ENCODE results near the gene PEG3.

The PEG3 gene

DNA sequence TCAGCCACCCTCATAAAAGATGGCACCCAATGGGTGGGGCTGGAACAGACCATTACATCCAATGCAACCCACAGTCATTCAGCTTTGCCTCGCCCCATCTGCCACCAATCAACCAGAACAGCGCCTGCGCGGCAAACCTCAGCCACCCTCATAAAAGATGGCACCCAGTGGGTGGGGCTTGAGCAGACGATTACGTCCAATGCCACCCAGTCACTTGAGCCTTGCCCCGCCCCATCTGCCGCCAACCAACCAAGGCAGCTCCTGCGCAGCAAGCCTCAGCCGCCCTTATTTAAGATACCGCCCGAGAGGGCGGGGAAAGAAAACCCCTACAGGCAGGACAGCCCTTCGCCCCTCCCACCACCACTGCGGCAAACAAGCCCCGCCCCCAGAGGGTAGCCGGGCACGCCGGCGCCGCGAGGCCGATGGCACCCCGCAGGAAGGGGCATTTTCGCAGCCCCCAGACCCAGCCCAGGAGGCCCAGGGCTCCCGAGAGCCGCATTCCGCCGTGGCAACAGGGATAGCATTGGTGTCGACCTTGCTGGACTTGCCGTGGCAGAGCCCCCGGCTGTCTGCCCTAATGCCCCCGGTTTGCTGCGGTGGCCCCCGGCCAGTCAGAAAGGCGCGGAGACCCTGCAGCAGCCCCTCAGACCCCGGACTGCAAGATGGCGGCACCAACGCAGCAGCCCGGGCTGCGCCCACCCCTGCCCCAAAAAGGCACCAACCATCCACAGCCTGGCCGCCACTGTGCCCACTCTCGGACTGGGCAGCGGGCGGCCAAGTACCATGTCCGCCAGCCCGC is 675 bp downstream of the PEG3 start:
- in situ Hi-C loops (cut with MboI; ENCODE audit: low sequenced_read_pairs), result no loop called here

DNA sequence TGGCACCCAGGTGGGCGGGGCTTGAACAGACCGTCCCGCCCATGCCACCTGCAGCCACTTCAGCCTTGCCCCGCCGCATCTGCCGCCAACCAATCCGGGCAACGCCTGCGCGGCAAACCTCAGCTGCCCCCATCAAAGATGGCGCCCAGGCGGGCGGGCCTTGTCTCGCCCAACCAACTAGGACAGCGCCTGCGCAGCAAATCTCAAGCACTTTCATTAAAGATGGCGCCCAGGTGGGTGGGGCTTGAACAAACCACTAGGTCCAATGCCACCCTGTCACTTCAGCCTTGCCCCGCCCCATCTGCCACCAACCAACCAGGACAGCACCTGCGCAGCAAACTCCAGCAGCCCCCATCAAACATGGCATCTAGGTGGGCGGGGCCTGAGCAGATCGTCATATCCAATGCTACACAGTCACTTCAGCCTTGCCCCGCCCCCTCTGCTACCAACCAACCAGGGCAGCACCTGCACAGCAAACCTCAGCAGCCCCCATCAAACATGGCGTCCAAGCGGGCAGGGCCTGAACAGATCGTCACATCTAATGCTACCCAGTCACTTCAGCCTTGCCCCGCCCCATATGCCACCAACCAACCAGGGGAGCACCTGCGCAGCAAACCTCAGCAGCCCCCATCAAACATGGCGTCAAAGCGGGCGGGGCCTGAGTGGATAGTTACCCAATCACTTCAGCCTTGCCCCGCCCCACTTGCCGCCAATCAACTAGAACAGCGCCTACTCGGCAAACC is 1.4 kb downstream of the PEG3 start:
- in situ Hi-C loops (cut with MboI; ENCODE audit: low sequenced_read_pairs), result no loop called here

DNA sequence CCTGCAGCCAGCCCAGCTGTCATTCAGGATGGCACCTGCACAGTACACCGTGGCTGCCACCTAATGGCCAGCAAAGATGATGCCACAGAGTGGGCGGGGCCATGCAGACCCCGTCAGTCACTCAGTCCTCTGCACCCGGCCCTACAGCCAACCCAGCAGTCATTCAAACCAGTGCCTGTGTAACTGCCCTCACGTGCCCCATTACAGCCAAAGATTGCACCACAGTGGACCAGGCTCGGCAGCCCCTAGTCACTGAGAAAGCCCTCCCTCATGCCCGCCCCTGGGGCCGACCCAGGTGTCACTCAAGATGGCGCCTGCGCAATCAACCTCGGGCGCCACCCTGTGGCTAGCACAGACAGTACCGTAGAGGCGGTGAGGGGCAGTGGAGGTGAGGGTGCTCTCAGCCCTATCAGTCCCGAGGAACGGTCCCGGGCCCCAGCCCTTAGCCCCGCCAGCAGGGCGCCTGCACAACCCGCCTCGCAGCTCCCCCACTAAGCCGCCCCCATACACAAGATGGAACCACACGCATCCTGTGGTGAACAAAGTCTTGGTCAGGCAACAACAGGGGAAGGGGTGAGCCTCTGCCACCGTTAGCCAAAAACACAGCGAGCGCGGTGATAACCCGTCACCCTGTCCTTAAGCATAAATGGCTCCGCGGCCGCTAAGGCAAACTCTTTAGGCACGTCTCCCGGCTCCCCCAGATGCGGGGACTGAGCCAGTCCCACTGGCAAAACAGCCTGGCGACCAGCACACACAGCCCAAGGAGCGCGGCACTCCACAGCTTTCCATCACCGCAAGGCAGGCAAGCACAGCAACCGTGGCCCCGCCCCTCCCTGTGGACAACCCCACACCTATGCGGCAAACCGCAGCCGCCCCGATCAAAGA is 2.3 kb downstream of the PEG3 start:
- in situ Hi-C loops (cut with MboI; ENCODE audit: low sequenced_read_pairs), result no loop called here

DNA sequence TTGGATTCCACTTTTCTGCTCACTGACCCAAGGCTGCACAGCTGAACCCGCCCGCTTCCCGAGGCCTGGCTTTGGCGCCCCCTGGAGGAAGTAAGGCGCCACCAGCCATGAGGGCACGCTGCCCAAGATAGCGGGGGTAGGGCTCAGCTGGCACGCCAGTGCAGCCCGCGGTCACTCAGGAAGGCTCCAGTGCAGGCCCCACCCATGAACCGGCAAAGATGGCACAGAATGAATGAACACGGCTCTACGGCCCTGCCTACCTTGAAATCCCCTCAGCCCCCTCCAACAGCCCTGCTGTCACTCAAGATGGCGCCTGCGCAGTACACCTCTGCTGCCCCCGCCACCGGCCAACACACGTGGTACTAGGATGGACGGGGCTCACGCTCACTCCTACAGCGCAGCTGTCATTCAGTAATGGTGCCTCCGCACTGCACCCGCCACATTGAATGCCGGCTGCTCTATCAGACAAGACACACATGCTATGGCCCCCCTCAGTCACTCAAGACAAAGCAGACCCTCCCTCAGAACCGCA is 3.0 kb downstream of the PEG3 start:
- in situ Hi-C loops (cut with MboI; ENCODE audit: low sequenced_read_pairs), result no loop called here

DNA sequence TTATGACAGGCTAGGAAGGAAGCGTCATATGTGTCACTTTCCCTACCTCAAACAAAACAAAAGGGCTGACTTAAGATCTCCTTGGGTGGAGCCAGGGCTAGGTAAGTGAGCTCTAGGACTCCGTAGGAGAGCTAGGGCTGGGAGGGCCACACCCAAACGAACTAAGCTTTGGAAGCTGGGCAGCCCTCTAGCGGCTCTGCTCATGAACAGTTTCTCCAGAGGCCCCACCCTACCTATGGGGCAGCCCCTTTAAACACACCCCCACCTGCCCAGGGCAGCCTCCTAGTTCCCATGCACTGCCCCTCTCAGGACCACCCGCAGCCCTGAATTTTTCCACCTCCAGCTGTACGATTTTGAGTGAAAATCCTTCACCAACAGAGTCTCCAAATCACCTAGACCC is 3.5 kb downstream of the PEG3 start:
- in situ Hi-C loops (cut with MboI; ENCODE audit: low sequenced_read_pairs), result no loop called here

DNA sequence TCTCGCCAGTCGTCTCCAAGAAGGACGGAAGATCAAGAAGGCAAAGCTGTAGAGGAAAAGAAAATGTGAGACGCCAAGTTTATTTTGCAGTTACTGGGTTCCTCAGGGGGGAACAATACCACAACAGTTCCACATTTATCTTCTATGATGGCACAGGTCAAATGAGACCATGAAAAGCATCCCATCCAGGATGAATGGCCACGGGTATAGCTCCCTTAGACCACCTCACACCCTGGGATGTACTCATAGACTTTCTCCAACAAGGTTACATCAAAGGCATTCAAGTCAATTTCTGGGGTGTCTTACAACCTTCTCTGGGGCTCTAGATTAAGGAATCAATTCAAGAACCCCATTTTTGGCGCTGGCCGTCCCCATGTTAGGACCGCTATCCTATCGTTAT is 4.5 kb downstream of the PEG3 start:
- in situ Hi-C loops (cut with MboI; ENCODE audit: low sequenced_read_pairs), result no loop called here

DNA sequence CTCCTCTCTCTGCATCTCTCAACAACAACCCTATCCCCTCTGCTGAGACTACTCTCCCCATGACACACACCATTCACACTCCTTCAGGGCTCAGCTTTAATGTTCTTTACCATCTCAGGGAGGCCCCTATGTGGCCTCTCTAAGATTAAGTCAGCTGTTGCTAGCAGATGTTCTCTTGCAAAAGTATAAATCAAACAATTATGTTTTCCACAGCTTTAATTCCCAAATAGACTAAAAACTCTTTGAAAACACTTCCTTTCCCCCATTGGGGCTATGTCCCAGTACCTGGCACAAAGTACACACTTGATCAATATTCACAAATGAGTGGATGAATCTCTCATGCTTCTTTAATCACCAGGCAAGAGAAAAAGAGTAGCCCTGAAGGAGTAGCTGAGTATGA is 5.1 kb downstream of the PEG3 start:
- in situ Hi-C loops (cut with MboI; ENCODE audit: low sequenced_read_pairs), result no loop called here

DNA sequence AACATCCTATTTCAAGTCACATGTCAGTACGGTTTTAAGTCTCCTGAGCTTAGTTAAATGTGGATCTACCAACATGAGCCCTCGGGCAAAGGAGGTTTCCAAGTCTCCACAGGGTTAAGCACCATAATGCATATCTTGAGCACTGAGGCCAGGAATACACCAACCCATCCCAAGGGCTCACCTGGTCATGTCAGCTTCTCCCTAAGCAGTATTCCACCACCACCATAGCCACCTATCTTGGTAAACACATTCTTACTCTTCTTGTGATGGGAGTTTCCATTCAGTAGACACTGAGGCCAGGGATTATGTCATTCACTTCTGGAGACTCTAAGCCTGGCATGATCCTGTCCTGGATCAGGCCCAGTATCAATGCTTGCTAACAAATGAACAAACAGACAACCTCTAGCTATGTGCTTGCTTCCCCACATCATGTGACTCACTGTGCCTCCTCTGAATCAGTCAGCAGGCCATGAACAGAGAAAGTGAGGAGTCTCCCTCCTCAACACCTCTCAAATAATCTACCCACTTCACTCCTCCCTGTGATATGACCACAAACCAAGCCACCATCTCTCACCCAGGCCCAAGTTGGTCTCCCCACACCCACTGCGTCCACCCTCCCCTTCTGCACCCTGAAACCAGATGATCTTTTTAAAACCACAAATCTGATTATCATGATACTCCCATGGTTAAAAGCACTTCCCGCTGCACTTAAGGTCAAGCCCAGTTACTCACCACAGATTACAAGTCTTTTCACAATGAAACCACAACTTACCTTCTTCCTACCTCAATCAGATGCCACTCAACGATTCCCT is 5.8 kb downstream of the PEG3 start:
- in situ Hi-C loops (cut with MboI; ENCODE audit: low sequenced_read_pairs), result no loop called here

DNA sequence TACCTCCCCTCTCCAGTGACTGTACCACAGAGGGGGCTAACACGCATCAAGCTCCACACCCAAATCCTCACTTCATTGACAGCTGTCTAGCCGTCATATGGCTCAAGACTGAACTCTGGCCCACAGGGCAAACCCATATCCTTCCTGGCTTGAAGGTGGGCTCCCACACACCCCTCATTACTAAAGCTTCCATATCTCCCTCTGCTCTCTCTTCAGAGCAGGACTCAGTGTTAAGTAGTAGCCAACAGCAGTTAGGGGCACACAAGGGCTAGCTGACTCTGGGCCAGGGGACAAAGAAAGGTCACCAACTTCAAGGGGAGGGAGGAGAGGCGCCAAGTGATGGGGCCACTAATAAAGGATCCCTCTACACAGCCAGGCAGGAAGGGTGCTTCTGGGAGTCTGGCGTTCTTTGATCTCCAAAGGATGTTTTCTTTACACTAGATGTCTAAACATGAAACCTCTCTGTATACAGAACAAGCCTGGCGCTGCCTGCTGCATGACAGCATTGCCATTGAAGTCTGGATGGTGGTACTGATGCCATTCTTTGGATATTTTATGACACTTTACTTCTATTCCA is 8.1 kb downstream of the PEG3 start:
- in situ Hi-C loops (cut with MboI; ENCODE audit: low sequenced_read_pairs), result no loop called here

DNA sequence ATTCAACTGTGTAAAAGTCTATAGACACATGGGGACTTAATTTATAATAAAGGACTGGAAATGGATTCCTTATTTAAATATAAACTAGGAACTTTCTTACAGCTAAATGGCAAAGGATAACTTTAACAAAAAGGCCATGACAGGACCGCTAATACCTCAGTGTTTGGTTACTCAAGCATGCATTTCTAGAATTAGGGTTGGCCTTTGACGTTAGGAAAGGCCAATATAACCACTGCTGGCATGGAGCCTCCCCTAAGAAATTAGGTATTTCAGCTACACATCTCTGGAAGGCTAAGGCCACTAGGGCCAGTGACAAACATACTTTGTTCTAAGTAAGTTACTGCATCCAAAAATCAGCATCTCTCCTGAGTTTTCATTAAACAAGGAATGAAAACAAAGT is 9.3 kb downstream of the PEG3 start:
- in situ Hi-C loops (cut with MboI; ENCODE audit: low sequenced_read_pairs), result no loop called here

DNA sequence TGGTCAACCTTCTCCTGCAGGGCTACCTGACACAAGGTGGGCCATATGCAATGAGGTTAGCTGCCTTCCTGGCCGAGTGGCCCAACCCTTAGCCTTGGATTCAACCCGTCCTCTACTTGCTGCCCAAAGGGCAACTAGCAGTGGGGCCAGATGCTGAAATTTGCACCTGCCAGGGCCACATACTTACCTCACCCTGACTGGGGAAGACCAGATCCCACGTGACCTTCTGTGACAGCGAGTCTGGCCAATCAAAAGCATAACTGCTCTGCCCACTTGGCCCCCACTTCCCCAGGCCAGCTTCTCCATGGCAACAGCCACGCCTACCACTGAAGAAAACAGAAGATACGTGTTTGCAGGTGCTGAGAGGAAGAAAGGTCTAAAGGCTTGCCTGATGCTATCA is 10.9 kb downstream of the PEG3 start:
- in situ Hi-C loops (cut with MboI; ENCODE audit: low sequenced_read_pairs), result no loop called here

DNA sequence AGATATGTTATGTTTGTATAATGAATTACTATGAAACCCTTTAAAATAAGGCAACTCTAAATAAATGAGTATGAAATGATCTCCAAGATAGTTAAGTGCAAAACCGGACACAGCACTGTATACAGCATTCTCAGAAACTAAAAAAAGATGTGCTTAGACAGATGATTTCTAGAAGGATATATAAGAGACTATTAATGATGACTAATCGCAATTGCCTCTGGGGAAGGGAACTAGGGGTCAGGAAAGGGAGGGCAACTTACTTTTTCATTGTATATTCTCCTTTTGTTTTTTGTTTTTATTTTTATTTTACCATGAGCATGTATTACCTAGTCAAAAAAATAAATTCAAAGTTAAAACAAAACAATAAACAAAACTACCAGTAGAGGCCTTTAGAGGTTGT is 12.8 kb downstream of the PEG3 start:
- in situ Hi-C loops (cut with MboI; ENCODE audit: low sequenced_read_pairs), result no loop called here

DNA sequence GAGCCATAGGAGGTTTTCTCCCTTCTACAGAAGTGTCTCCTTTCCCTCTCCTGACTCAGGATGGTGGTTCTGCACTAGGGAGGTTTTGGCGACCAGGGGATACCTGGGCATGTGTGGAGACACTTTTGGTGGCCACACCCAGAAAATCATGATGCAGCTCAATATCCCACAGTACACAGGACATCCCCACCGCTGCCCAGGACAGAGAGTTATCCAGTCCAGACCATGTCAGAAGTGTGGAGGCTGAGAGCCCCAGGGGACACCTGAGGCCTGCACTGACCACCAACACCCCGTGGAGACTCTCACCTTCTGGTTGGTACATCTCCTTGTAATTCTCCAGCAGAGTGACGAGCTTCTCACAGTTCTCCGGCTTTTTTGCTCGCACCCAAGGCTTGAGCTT is 16.6 kb downstream of the PEG3 start:
- in situ Hi-C loops (cut with MboI; ENCODE audit: low sequenced_read_pairs), result no loop called here

DNA sequence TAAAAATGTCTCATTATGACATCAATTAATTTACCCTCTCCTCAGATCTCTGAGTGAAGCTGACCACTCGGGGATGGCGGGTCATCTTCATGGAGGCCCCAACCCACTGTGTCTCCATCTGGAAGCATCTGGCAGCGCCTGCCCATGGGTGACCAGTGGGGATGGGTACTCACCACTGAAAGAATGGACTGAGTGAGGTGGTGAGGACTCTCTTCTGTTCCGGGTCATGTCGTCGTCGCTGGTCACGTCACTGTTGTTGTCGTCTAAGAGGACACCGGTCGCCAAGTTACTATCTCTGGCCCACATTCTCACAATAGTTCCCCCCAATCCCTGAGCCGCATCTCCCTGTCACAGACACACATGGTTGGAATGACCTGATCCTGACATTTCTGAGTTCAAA is 17.1 kb downstream of the PEG3 start:
- in situ Hi-C loops (cut with MboI; ENCODE audit: low sequenced_read_pairs), result no loop called here

DNA sequence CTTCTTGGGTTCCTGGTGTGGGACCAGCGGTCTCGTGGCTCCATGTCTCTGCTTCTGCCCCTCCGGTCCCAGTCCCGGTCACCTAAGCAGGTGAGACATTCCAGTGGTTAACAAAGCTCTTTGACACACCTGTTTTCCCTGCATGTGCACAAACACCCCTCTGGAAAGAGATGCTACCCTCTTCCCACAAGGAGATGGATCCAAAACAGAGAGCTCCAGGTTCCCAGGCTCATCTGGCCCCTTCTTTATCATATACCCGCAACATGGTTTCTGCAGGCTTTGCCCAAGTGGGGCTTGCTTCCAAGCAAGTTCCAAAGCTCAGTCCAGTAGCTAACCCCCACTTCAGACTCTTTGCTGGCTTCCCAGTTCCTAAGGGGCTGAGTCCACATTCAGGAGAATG is 17.8 kb downstream of the PEG3 start:
- in situ Hi-C loops (cut with MboI; ENCODE audit: low sequenced_read_pairs), result no loop called here

DNA sequence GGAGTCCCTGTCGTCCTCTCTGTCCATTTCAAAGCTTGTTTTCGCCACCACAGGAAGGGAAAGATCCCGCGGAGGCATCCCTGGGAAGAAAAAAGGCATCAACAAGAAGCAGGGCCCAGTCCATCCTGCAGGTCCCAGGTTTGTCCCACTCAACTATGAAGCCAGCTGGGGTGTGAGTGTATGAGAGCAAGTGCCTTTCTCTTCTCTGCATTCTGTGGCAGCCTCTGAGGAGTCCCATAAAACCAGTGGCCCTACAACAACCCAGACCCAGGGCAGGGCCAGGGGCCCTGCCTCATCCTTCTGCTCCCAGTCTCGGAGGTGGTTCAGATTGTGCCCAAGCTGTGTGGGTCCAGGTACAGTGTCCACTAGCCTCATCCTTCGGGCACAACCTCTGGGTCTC is 18.9 kb downstream of the PEG3 start:
- in situ Hi-C loops (cut with MboI; ENCODE audit: low sequenced_read_pairs), result no loop called here

DNA sequence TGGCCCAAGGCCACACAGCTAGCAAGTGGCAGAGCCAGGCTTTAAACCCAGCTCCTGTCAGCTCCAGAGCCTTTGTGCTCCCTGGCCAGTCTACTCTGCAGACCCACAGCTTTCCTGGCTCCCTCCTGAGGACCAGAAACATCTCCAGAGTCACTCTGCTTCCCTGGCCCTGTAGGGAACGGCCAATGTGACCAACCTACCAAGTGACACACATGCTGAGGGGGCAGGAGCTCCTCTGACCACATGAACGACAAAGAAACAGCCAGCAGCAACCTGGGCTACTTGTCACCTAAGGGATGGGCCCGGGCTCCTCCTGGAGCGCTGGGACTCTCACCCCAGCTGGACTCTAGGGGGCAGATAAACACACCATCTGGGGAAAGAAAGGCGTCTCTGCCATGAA is 19.3 kb downstream of the PEG3 start:
- in situ Hi-C loops (cut with MboI; ENCODE audit: low sequenced_read_pairs), result no loop called here

DNA sequence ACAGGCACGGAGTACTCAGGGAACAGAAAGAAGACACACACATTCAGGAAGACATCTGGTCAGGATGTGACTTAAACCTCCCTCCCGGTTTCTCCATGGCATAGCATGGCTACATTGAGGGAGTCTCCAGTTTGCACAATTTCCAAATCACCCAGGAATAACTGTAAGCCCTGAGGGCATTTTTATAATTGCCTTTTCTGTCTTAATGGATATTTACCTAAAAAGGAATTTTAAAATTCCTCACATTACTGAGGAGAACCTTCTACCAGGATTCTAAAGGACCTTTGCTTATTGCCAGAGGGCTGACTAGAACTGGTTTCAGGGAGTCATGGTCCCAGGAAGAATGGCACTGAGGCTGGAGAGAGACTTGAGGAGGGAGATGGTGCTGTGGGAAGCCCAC is 21.4 kb downstream of the PEG3 start:
- in situ Hi-C loops (cut with MboI; ENCODE audit: low sequenced_read_pairs), result no loop called here

DNA sequence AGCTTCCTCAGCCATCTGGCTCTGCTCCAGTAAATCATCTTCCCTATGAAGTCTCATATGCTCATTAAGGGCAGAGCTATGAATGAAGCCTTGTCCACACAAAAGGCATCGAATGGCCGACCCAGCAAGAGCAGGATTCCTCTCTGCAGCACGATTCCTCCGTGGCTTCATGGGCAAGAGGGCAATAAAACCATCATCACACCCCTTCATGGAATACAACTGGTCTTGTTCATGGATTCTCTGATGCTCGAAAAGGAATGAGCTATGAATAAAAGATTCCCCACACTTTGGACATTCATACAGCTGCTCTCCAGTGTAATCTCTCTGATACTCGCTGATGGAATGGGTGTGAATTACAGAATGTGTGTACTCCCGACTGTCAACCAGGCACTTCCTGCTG is 25.9 kb downstream of the PEG3 start:
- in situ Hi-C loops (cut with MboI; ENCODE audit: low sequenced_read_pairs), result no loop called here

DNA sequence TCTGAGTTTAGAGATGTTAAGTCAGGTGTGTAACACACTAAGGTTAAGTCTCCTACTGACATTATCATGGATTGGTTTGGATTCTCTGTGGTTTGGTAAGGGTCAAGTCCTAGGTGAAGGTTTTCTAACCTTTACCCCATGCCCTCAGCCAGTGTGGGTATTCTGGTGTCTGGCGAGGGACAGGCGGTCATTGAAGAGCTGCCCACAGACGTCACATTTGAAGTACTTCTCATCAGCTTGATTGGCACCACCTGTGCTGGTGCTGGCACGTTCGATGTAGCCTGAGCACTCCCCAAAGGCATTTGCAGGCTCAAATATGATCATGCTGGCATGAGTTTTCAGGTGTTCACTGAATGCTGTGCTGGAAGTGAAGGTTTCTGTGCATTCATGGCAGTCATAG is 27.0 kb downstream of the PEG3 start:
- in situ Hi-C loops (cut with MboI; ENCODE audit: low sequenced_read_pairs), result no loop called here

Data from HL-60/S4 treated with phorbol 12-myristate 13-acetate at 8.2 ng/mL for 4 days and 3 days (cell line).